HepG2 (cell line): ENCODE measurements around the gene DQX1. TPM values are rescaled to one million over a fixed set of nuclear protein-coding genes. Genes with fewer than 3 reads are reported as not detected.

ENCODE experiments used
- ATF7 ChIP-seq, 2 experiments: fragments of 450-650 bp in 1 of 2; sonication (generic) in 1 of 2; formaldehyde crosslinking in 1 of 2; IDR thresholded peaks; 2 replicates each; pipeline versions ENCODE4 v1.4.0 to v1.6.1; 2016 to 2020; ENCODE audit warnings: antibody characterized with exemption in 1 of 2, mild to moderate bottlenecking in 1 of 2, missing genetic modification reagents in 1 of 2
- HIVEP1 ChIP-seq: sonication (generic); formaldehyde crosslinking; IDR thresholded peaks from 2 replicates; pipeline ENCODE4 v1.4.0; 2020; ENCODE audit warnings: mild to moderate bottlenecking, missing genetic modification reagents
- NKX3-1 ChIP-seq: sonication (generic); formaldehyde crosslinking; IDR thresholded peaks from 2 replicates; pipeline ENCODE4 v1.5.0; 2020; ENCODE audit warnings: missing genetic modification reagents
- ONECUT2 ChIP-seq: sonication (generic); formaldehyde crosslinking; IDR thresholded peaks from 2 replicates; pipeline ENCODE4 v1.4.0; 2020; ENCODE audit warnings: missing genetic modification reagents
- PITX1 ChIP-seq: sonication (generic); formaldehyde crosslinking; IDR thresholded peaks from 2 replicates; pipeline ENCODE4 v1.5.1; 2020; ENCODE audit warnings: mild to moderate bottlenecking, missing genetic modification reagents
- SMAD9 ChIP-seq: sonication (generic); formaldehyde crosslinking; IDR thresholded peaks from 2 replicates; pipeline ENCODE4 v1.5.1; 2020; ENCODE audit warnings: mild to moderate bottlenecking, missing genetic modification reagents
- TEAD3 ChIP-seq: optimal IDR thresholded peaks from 2 replicates; pipeline ENCODE3; 2016; ENCODE audit warnings: borderline replicate concordance
- ZFP90 ChIP-seq: sonication (generic); formaldehyde crosslinking; IDR thresholded peaks from 2 replicates; pipeline ENCODE4 v1.8.0; 2022; ENCODE audit warnings: missing genetic modification reagents, mild to moderate bottlenecking, inconsistent platforms, borderline replicate concordance
- ZNF333 ChIP-seq: sonication (generic); formaldehyde crosslinking; IDR thresholded peaks from 2 replicates; pipeline ENCODE4 v1.4.0; 2020; ENCODE audit warnings: mild to moderate bottlenecking, missing genetic modification reagents, borderline replicate concordance
- ZNF468 ChIP-seq: sonication (generic); formaldehyde crosslinking; IDR thresholded peaks from 2 replicates; pipeline ENCODE4 v1.8.0; 2022; ENCODE audit warnings: mild to moderate bottlenecking, moderate library complexity, missing genetic modification reagents
- ZNF841 ChIP-seq: sonication (generic); formaldehyde crosslinking; IDR thresholded peaks from 2 replicates; pipeline ENCODE4 v1.8.1; 2023; ENCODE audit warnings: missing genetic modification reagents, borderline replicate concordance
- ZNF878 ChIP-seq: sonication (generic); formaldehyde crosslinking; IDR thresholded peaks from 2 replicates; pipeline ENCODE4 v1.8.1; 2023; ENCODE audit warnings: mild to moderate bottlenecking, missing genetic modification reagents, moderate library complexity
- ZSCAN20 ChIP-seq: sonication (generic); formaldehyde crosslinking; IDR thresholded peaks from 2 replicates; pipeline ENCODE4 v1.4.0; 2020; ENCODE audit warnings: missing genetic modification reagents, mild to moderate bottlenecking, borderline replicate concordance
- polyA plus RNA-seq, 8 experiments: library from polyadenylated mRNA; depleted of rRNA in 3 of 8; stranded (reverse) in 7 of 8; unstranded in 1 of 8; fragments of >200 nt; fragmentation: Illumina TruSeq in 4 of 8; extraction: Trizol in 4 of 8; gene quantifications; 2 replicates each; pipeline versions ENCODE4 v1.2.1 to v1.2.3, GENCODE V29; 2011 to 2016; ENCODE audit warnings: low read depth in 4 of 8, missing spikeins in 1 of 8, mixed read lengths in 1 of 8; ENCODE audit not compliant: insufficient read depth in 1 of 8
- total RNA-seq, 5 experiments: library from RNA; depleted of rRNA; stranded (reverse); fragments of >200 nt; fragmentation: Illumina TruSeq; extraction: Trizol; gene quantifications; 2 replicates each; pipeline ENCODE4 v1.2.3, GENCODE V29; 2016; ENCODE audit warnings: low read depth in 1 of 5
- TF ChIP-seq, protein P1 (sequence below): sonication (generic); formaldehyde crosslinking; IDR thresholded peaks from 2 replicates; pipeline ENCODE4 v1.8.1; 2023; ENCODE audit warnings: missing genetic modification reagents, inconsistent platforms, borderline replicate concordance
- TF ChIP-seq, protein P2 (sequence below): IDR thresholded peaks from 2 replicates; pipeline ENCODE4 v1.6.1; 2016; ENCODE audit warnings: control low read depth
- TF ChIP-seq, protein P3 (sequence below): sonication (generic); formaldehyde crosslinking; IDR thresholded peaks from 2 replicates; pipeline ENCODE4 v1.4.0; 2020; ENCODE audit warnings: missing genetic modification reagents
- TF ChIP-seq, protein P4 (sequence below): sonication (generic); formaldehyde crosslinking; IDR thresholded peaks from 2 replicates; pipeline ENCODE4 v1.4.0; 2020; ENCODE audit warnings: mild to moderate bottlenecking, missing genetic modification reagents

The DQX1 gene
- total and polyA plus RNA-seq, 2 of the 13 experiments (the other 11 are each of a cell fraction or from before 2014, with no cell fraction given) = 27.6 to 89.8 TPM

DNA sequence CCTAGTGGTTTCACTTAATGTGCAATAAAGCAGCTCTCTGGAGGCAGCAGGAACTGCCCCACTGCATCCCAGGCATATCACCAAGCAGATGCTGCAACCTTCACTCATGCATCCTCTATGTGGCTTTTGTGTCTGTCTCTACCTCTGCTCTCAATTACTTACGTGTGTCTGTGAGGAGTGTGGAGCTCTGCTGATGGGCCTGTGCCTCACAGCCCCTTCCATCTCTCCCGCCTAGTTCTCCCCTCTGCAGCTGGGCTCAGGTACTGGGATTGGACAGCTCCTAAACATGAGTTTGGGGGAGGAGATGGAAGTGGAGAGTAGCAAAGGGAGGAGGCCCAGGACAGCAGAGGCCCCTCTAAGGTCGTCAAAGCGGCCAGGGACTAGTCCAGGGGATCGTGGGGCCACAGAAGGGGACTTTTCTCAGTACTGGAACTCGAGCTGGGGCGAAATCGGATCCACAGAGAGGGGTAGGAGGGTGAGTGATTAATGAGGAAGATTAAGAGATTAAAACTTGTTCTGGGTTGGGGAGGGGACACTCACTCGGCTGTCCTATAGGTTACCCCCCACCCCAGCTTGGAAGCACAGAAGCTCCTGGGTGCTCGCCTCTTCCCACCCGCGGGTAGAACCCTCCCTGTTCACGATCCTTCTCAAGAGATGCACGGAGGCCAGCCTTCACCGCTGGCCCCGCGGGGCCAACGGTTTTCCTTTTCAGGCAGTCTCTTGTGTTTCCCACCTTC lies 24.5 kb downstream of the DQX1 start (continued):
- TF ChIP-seq ZFP90 (CRISPR knock-in tag) = no peak
- TF ChIP-seq PITX1 (CRISPR knock-in tag) = no peak
- no peak for TF ChIP-seq ONECUT2 (CRISPR knock-in tag)
- TF ChIP-seq ZNF468 (CRISPR knock-in tag) = no peak
- no peak for TF ChIP-seq ZNF333
- TF ChIP-seq ZNF841 (CRISPR knock-in tag) = no peak
- no peak for TF ChIP-seq ATF7 (IDR thresholded peaks at IDR 0.05)
- no peak for TF ChIP-seq ATF7 (CRISPR knock-in tag; IDR thresholded peaks at IDR 0.05)
- TF ChIP-seq, protein P1, sequence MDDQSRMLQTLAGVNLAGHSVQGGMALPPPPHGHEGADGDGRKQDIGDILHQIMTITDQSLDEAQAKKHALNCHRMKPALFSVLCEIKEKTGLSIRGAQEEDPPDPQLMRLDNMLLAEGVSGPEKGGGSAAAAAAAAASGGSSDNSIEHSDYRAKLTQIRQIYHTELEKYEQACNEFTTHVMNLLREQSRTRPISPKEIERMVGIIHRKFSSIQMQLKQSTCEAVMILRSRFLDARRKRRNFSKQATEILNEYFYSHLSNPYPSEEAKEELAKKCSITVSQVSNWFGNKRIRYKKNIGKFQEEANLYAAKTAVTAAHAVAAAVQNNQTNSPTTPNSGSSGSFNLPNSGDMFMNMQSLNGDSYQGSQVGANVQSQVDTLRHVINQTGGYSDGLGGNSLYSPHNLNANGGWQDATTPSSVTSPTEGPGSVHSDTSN (CRISPR knock-in tag) = no peak
- TF ChIP-seq, protein P2, sequence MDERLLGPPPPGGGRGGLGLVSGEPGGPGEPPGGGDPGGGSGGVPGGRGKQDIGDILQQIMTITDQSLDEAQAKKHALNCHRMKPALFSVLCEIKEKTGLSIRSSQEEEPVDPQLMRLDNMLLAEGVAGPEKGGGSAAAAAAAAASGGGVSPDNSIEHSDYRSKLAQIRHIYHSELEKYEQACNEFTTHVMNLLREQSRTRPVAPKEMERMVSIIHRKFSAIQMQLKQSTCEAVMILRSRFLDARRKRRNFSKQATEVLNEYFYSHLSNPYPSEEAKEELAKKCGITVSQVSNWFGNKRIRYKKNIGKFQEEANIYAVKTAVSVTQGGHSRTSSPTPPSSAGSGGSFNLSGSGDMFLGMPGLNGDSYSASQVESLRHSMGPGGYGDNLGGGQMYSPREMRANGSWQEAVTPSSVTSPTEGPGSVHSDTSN (CRISPR knock-in tag) = no peak
- TF ChIP-seq, protein P3, sequence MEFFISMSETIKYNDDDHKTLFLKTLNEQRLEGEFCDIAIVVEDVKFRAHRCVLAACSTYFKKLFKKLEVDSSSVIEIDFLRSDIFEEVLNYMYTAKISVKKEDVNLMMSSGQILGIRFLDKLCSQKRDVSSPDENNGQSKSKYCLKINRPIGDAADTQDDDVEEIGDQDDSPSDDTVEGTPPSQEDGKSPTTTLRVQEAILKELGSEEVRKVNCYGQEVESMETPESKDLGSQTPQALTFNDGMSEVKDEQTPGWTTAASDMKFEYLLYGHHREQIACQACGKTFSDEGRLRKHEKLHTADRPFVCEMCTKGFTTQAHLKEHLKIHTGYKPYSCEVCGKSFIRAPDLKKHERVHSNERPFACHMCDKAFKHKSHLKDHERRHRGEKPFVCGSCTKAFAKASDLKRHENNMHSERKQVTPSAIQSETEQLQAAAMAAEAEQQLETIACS (CRISPR knock-in tag) = no peak
- TF ChIP-seq NKX3-1 (CRISPR knock-in tag) = no peak
- TF ChIP-seq ZNF878 (CRISPR knock-in tag) = no peak
- TF ChIP-seq SMAD9 (CRISPR knock-in tag) = no peak
- TF ChIP-seq, protein P4, sequence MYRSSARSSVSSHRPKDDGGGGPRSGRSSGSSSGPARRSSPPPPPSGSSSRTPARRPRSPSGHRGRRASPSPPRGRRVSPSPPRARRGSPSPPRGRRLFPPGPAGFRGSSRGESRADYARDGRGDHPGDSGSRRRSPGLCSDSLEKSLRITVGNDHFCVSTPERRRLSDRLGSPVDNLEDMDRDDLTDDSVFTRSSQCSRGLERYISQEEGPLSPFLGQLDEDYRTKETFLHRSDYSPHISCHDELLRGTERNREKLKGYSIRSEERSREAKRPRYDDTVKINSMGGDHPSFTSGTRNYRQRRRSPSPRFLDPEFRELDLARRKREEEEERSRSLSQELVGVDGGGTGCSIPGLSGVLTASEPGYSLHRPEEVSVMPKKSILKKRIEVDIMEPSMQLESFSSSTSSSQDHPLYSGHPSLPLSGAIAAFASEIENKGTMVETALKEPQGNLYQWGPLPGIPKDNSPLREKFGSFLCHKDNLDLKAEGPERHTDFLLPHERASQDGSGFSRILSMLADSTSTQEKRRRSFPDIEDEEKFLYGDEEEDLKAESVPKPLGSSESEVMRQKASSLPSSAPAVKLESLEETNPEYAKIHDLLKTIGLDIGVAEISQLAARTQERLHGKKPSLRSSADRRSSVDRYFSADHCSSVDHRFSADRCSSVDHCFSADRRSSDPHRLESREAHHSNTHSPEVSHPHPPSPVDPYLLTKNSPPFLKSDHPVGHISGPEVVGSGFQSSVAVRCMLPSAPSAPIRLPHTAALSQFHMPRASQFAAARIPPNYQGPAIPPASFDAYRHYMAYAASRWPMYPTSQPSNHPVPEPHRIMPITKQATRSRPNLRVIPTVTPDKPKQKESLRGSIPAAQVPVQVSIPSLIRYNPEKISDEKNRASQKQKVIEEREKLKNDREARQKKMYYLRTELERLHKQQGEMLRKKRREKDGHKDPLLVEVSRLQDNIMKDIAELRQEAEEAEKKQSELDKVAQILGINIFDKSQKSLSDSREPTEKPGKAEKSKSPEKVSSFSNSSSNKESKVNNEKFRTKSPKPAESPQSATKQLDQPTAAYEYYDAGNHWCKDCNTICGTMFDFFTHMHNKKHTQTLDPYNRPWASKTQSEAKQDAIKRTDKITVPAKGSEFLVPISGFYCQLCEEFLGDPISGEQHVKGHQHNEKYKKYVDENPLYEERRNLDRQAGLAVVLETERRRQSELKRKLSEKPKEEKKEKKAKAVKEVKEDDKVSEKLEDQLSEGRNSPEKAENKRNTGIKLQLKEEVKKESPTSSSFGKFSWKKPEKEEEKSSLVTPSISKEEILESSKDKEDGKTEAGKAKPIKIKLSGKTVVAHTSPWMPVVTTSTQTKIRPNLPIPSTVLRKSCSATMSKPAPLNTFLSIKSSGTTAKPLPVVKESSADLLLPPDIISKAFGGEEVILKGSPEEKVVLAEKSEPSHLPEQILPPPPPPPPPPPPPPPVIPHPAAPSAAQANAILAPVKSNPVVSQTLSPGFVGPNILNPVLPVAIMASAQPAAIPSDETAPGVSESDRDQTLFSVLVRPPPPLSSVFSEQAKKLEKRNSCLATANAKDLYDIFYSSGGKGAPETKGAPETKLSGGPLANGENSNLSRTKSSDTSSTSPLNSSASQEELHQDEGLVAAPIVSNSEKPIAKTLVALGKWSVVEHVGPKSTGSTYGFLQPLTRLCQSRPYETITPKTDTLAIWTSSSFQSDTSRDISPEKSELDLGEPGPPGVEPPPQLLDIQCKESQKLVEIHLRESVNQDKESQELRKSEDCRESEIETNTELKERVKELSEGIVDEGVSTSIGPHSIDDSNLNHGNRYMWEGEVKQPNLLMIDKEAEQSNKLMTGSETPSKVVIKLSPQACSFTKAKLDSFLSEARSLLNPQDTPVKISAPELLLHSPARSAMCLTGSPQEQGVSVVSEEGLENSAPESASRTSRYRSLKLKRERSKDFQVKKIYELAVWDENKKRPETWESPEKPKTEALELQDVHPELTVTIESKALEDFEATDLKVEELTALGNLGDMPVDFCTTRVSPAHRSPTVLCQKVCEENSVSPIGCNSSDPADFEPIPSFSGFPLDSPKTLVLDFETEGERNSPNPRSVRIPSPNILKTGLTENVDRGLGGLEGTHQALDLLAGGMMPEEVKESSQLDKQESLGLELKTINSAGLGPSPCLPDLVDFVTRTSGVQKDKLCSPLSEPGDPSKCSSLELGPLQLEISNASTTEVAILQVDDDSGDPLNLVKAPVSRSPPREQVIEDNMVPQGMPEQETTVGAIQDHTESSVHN (CRISPR knock-in tag) = no peak
- TF ChIP-seq TEAD3 (CRISPR knock-in tag) = peak; percentile 33
- no peak for TF ChIP-seq HIVEP1 (CRISPR knock-in tag)
- no peak for TF ChIP-seq ZSCAN20 (CRISPR knock-in tag)
